Left lung (tissue), 10 donors: ENCODE results near the gene MANSC1. TPM values are rescaled to one million over a fixed set of nuclear protein-coding genes. Genes with fewer than 3 reads are reported as not detected.

Experiments used
- ATAC-seq: fragments of 200-7000 bp; cut with Tn5 transposase; one replicate; pipeline ENCODE4 v1.9.1; 2020; ENCODE audit warnings: moderate library complexity
- DNase-seq, 4 donors: peaks; one replicate each; pipeline ENCODE4 v3.0.0-alpha.2; 2013 to 2020
- H3K27ac ChIP-seq, 2 donors: fragments of 200-600 bp; sonication (generic) in 1 of 2; one replicate each; pipeline versions ENCODE4 v1.5.0 to v1.8.0; 2020 to 2021
- H3K27me3 ChIP-seq, 2 donors: fragments of 200-600 bp; sonication (generic) in 1 of 2; one replicate each; pipeline versions ENCODE4 v1.5.0 to v1.8.0; 2020 to 2021
- H3K36me3 ChIP-seq, 2 donors: fragments of 200-600 bp; sonication (generic) in 1 of 2; one replicate each; pipeline versions ENCODE4 v1.5.0 to v1.8.0; 2020 to 2021
- H3K4me1 ChIP-seq, 2 donors: fragments of 200-600 bp; one replicate each; pipeline ENCODE4 v1.8.0; 2021
- H3K4me3 ChIP-seq, 2 donors: fragments of 200-600 bp; sonication (generic) in 1 of 2; one replicate each; pipeline versions ENCODE4 v1.5.0 to v1.8.0; 2020 to 2021; ENCODE audit warnings: mild to moderate bottlenecking in 1 of 2
- H3K9me3 ChIP-seq, 2 donors: fragments of 200-600 bp; sonication (generic) in 1 of 2; one replicate each; pipeline versions ENCODE4 v1.5.0 to v1.8.0; 2020 to 2021
- CTCF ChIP-seq, 2 donors: fragments of 200-600 bp; sonication (generic) in 1 of 2; IDR thresholded peaks; one replicate each; pipeline versions ENCODE4 v1.5.0 to v1.8.0; 2021; ENCODE audit warnings: antibody characterized with exemption in 2 of 2
- intact Hi-C, 2 donors: fragments of 100-400 bp; cut with DNase I; formaldehyde crosslinking; loops; one replicate each; pipeline versions ENCODE4 v1.11.2 to v1.14.2; 2022
- polyA plus RNA-seq, 6 donors: library from polyadenylated mRNA; unstranded; fragments of 120-200 nt; gene quantifications; one replicate each; pipeline ENCODE4 v1.2.1, GENCODE V29; 2013; ENCODE audit not compliant: insufficient read length in 6 of 6
- total RNA-seq, 2 donors: library from RNA; stranded (reverse); fragmentation: NEBNext Ultra II Directional; extraction: Animal tissue kit (Norgen Biotek cat#: 25700); gene quantifications; one replicate each; pipeline ENCODE4 v1.2.1, GENCODE V29; 2021
- donor health status: DM: no; HTN: yes; CAD: no.
- donor health status: DM: no; HTN: no; CAD: no.

The MANSC1 gene
- total and polyA plus RNA-seq, 8 donors = 24.7 to 32.0 (median 29.3) TPM

- no peak overlapping the region for H3K27ac ChIP-seq
- no peak for TF ChIP-seq CTCF (IDR thresholded peaks at IDR 0.05)
- no peak for ATAC-seq
Observed at GRCh38 chr12:12378616-12379015, 28.6 kb upstream of the MANSC1 start.

GRCh38 chr12:12376646-12377448, 26.8 kb upstream of the MANSC1 start:
- peaks cover 0 to 6% of the 10 kb centered on the region in 2 donors for H3K36me3 ChIP-seq
- no peaks in the 10 kb centered on the region for H3K27me3 ChIP-seq
- peaks cover 0 to 31% of the 10 kb centered on the region in 2 donors for H3K4me1 ChIP-seq
- intact Hi-C loops = loop anchor here in 1 of 2 donors (10.0 kb wide), 2 partner anchors 188 to 328 kb away; partner anchors contain the start of gene DUSP16
- no peak overlapping the region for H3K4me3 ChIP-seq
- DNase-seq (peak in 2 of 4 donors; percentile 42 to 76), ATAC-seq (peak; percentile 92)
- no peaks in the 10 kb centered on the region for H3K9me3 ChIP-seq
- peak; percentile 68 to 69 for TF ChIP-seq CTCF (IDR thresholded peaks at IDR 0.05)
- H3K27ac ChIP-seq = no peak overlapping the region

More at GRCh38 chr12:12378616-12379015, 28.6 kb upstream of the MANSC1 start:
- intact Hi-C loops = loop anchor here in 1 of 2 donors (10.0 kb wide), 2 partner anchors 186 to 326 kb away; partner anchors contain the start of gene DUSP16
- H3K4me3 ChIP-seq = no peak overlapping the region
- no peaks in the 10 kb centered on the region for H3K36me3 ChIP-seq
- no peaks in the 10 kb centered on the region for H3K9me3 ChIP-seq
- H3K27me3 ChIP-seq = no peaks in the 10 kb centered on the region
- H3K4me1 ChIP-seq = peaks cover 0 to 31% of the 10 kb centered on the region in 2 donors
- DNase-seq = no peak

GRCh38 chr12:12372946-12373722, 23.1 kb upstream of the MANSC1 start:
- TF ChIP-seq CTCF (IDR thresholded peaks at IDR 0.05) = no peak
- Histone ChIP-seq H3K27ac (no peak overlapping the region), H3K27me3 (no peaks in the 10 kb centered on the region), H3K4me3 (no peak overlapping the region), H3K4me1 (peaks cover 0 to 7% of the 10 kb centered on the region in 2 donors), H3K9me3 (no peaks in the 10 kb centered on the region), H3K36me3 (peaks cover 0 to 6% of the 10 kb centered on the region in 2 donors)
- DNase-seq (no peak), ATAC-seq (no peak)
- intact Hi-C loops = loop anchor here in 1 of 2 donors (10.0 kb wide), 2 partner anchors 192 to 332 kb away; partner anchors contain the start of gene DUSP16

GRCh38 chr12:12367482-12367998, 17.5 kb upstream of the MANSC1 start:
- H3K4me3 ChIP-seq = no peak overlapping the region
- ATAC-seq (no peak), DNase-seq (no peak)
- no peaks in the 10 kb centered on the region for H3K27me3 ChIP-seq
- peaks cover 0 to 12% of the 10 kb centered on the region in 2 donors for H3K4me1 ChIP-seq
- intact Hi-C loops = no loop called here
- peaks cover 0 to 6% of the 10 kb centered on the region in 2 donors for H3K36me3 ChIP-seq
- H3K27ac ChIP-seq = no peak overlapping the region
- no peak for TF ChIP-seq CTCF (IDR thresholded peaks at IDR 0.05)
- H3K9me3 ChIP-seq = no peaks in the 10 kb centered on the region
